Mesothelial cell of epicardium (in vitro differentiated cells): Measurements from ENCODE around the gene ZNF536. TPM values are rescaled to one million over a fixed set of nuclear protein-coding genes. Genes with fewer than 3 reads are reported as not detected.

Source experiments
- DNase-seq, 2 experiments: peaks; one replicate each; pipeline ENCODE4 v3.0.0; 2021; ENCODE audit warnings: low spot score in 2 of 2; ENCODE audit not compliant: unreplicated experiment in 2 of 2
- H3K27ac Mint-ChIP-seq: 2 replicates; pipeline ENCODE4 v1.8.0; 2021; ENCODE audit warnings: mixed read lengths
- H3K27me3 Mint-ChIP-seq: 2 replicates; pipeline ENCODE4 v1.8.0; 2021; ENCODE audit warnings: low read depth, mixed read lengths
- H3K36me3 Mint-ChIP-seq: 2 replicates; pipeline ENCODE4 v1.8.0; 2021; ENCODE audit warnings: mixed read lengths
- H3K4me1 Mint-ChIP-seq: 2 replicates; pipeline ENCODE4 v1.8.0; 2021; ENCODE audit warnings: mixed read lengths
- H3K4me3 Mint-ChIP-seq: 2 replicates; pipeline ENCODE4 v1.8.0; 2021; ENCODE audit warnings: mild to moderate bottlenecking, moderate library complexity, mixed read lengths
- H3K9me3 Mint-ChIP-seq: 2 replicates; pipeline ENCODE4 v1.8.0; 2021; ENCODE audit warnings: mixed read lengths
- total RNA-seq: library from RNA; stranded (reverse); gene quantifications from 3 replicates; pipeline ENCODE4 v1.2.1, GENCODE V29; 2021
- TF ChIP-seq, protein P1 (sequence below): fragments of 200-600 bp; sonication (generic); IDR thresholded peaks from one replicate; pipeline ENCODE4 v1.5.0; 2021; ENCODE audit warnings: antibody characterized with exemption; ENCODE audit not compliant: unreplicated experiment

ZNF536 gene
- total RNA-seq, 1 donor from 2014 or later = 9.2 TPM

DNA sequence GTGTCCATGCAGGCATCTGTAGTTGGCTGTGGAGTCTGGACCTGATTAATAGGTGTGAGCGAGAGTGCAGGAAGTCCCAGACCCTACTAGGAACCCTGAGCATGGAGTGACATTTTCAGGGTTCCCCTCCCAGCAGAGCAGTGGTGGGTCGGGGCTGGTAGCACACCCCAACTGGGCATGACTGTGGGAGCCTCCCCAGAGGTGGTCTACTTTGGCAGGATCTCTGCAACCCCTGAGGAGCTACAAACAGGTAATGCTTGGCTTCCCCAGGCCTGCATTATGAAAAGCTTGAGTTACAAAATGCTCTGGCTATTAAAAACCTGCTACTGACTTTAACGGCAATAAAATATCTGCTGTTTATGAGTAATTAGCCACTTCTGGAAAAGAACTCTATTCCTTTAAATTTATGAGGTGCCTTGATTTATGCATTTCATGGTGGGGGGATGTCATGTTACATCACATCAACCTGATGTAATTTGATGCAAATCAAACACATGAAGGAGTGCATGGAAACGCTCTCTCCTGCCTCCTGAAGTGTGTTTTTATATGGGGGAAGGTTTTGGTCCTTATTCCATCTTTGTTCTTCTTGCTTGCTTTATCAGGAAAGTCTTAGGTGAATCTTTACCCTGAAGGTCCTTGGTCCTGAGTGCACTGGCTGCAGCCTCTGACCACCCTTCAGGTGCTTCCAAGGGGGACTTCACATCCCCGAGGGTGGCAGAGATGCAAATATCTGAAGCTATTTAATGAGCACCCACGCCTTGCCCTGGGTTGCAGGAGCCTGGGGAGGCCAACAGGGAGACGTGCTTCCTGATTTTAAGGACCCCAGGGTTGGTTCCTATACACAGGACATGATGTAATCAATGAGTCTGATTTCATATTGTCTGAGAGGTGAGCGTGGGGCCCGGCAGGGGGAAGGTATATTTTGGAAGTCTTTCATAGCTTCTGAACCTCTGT is 54.0 kb downstream of the ZNF536 start:
- no peak for DNase-seq

DNA sequence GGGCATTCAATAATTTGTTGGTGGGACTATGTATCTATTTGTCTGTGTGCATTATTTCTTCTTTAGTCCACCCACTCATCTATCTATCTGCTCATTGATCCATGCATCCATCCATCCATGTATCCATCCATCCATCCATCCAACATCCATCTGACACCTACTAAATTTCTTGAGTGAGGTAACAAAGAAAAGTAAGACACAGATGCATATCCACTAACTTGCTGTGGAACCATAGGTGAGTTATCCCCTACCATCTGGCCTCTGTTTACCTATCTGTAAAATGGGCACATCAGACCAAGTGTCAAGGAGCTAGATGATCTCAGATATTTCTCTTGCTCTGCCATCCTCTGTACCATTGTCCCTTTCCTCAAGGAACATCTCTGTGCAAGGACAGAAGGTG is 54.7 kb downstream of the ZNF536 start:
- H3K27me3 Mint-ChIP-seq = peaks cover 39% of the 10 kb centered on the region
- H3K4me3 Mint-ChIP-seq = no peak overlapping the region
- no peaks in the 10 kb centered on the region for H3K4me1 Mint-ChIP-seq
- no peaks in the 10 kb centered on the region for H3K9me3 Mint-ChIP-seq
- no peaks in the 10 kb centered on the region for H3K36me3 Mint-ChIP-seq
- no peak overlapping the region for H3K27ac Mint-ChIP-seq
- TF ChIP-seq, protein P1, sequence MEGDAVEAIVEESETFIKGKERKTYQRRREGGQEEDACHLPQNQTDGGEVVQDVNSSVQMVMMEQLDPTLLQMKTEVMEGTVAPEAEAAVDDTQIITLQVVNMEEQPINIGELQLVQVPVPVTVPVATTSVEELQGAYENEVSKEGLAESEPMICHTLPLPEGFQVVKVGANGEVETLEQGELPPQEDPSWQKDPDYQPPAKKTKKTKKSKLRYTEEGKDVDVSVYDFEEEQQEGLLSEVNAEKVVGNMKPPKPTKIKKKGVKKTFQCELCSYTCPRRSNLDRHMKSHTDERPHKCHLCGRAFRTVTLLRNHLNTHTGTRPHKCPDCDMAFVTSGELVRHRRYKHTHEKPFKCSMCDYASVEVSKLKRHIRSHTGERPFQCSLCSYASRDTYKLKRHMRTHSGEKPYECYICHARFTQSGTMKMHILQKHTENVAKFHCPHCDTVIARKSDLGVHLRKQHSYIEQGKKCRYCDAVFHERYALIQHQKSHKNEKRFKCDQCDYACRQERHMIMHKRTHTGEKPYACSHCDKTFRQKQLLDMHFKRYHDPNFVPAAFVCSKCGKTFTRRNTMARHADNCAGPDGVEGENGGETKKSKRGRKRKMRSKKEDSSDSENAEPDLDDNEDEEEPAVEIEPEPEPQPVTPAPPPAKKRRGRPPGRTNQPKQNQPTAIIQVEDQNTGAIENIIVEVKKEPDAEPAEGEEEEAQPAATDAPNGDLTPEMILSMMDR = no peak
- DNase-seq = peak in 1 of 2 experiments; percentile 3

More for the DNA sequence above, 54.0 kb downstream of the ZNF536 start:
- Mint-ChIP-seq H3K27me3 (peaks cover 39% of the 10 kb centered on the region), H3K4me1 (no peaks in the 10 kb centered on the region), H3K4me3 (no peak overlapping the region), H3K36me3 (no peaks in the 10 kb centered on the region), H3K27ac (no peak overlapping the region), H3K9me3 (no peaks in the 10 kb centered on the region)
- TF ChIP-seq, protein P1 = no peak

DNA sequence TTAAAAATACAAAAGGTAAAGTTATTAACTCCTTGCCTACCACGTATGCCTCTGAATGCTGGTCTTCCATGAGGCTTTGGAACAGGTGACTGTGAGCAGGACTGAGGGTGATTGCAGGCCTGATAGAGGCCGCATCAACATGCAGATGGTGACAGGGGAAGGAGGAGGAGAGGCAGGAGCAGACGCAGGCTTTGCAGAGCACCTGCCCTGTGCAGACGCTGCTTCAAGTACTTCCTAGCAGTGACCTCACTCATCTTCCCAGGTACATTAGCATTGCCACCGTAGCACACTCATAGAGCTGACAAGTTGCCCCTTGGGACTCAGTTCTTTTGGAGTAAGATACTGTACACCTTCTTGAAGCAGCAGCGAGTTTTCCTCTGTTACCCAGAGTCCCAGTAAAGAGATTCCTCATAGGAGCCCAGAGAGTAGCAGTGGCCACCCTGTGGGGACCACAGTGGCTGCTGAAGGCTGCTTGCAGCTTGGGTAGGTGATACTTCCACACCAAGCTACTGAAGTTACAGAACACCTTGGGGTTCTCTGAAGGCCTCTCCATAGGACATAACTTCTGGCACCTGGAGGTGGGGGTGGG is 56.0 kb downstream of the ZNF536 start:
- Mint-ChIP-seq H3K4me3 (no peak overlapping the region), H3K36me3 (no peaks in the 10 kb centered on the region), H3K4me1 (no peaks in the 10 kb centered on the region), H3K27me3 (peaks cover 39% of the 10 kb centered on the region), H3K27ac (no peak overlapping the region), H3K9me3 (no peaks in the 10 kb centered on the region)
- peak in 1 of 2 experiments; percentile 16 for DNase-seq
- TF ChIP-seq, protein P1 = no peak

DNA sequence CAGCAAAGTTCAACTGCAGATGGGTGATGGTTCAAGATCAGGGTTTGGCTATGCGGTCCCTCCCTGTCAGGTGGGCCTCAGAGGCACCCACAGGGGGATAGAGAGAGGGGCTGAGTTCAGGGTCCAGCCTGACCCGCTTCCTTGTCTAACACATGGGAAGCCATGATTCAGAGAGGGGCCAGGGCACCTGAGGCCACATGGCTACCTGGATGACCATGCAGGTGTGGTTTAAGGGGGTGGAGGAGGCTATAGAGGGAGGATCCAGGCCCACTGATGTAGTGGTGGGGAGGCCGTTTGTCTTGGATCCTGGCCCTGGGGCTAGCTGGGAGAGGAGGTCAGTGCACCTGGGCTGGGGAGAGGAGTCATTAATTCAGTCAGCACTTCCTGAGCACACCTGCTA is 56.7 kb downstream of the ZNF536 start:
- H3K4me1 Mint-ChIP-seq = no peaks in the 10 kb centered on the region
- H3K27ac Mint-ChIP-seq = no peak overlapping the region
- H3K36me3 Mint-ChIP-seq = no peaks in the 10 kb centered on the region
- TF ChIP-seq, protein P1 = no peak
- peak in 1 of 2 experiments; percentile 9 for DNase-seq
- H3K4me3 Mint-ChIP-seq = no peak overlapping the region
- H3K27me3 Mint-ChIP-seq = peaks cover 38% of the 10 kb centered on the region
- no peaks in the 10 kb centered on the region for H3K9me3 Mint-ChIP-seq

DNA sequence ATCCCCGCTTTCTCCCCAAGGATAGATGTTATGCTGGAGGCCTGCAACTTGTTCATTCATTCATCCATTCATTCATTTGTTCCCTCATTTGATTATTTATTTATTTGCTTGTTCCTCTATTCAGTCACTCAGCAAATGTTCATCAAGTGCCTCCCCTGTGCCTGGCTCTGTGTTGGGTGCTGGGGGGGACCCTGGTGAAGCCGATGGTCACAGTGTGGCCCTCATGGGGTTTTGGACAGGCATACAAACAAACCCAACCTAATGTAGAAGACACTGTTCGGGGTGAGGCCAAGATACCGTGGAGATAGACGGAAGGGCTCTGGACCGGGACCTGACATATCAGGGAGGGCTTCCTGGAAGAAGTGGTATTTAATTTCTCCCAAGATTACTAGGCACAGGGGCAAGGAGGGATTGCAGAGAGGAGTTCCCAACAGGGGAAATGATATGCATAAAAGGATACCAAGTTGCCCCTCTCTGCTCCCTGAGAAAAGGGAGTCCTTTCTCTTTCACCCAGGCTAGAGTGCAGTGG is 58.1 kb downstream of the ZNF536 start:
- no peaks in the 10 kb centered on the region for H3K36me3 Mint-ChIP-seq
- DNase-seq = no peak
- no peaks in the 10 kb centered on the region for H3K4me1 Mint-ChIP-seq
- H3K27me3 Mint-ChIP-seq = peaks cover 25% of the 10 kb centered on the region
- H3K9me3 Mint-ChIP-seq = no peaks in the 10 kb centered on the region
- TF ChIP-seq, protein P1 = no peak
- H3K27ac Mint-ChIP-seq = no peak overlapping the region
- no peak overlapping the region for H3K4me3 Mint-ChIP-seq
